ENCODE measurements around the gene ASCL2.

Gene ASCL2

GRCh38 chr11:2272228-2272945 is 2.0 kb upstream of the ASCL2 start:
- DNase-seq (ENCODE audit: low read depth in 2 of 2): no peak

- no peak for DNase-seq (ENCODE audit: low read depth in 2 of 2)
Measured at GRCh38 chr11:2271327-2272227, 1.2 kb upstream of the ASCL2 start.

- DNase-seq (ENCODE audit: low read depth in 2 of 2): no peak
Measured at GRCh38 chr11:2271077-2271326, 614 bp upstream of the ASCL2 start.

- DNase-seq (ENCODE audit: low read depth in 2 of 2): peak in 1 of 2 donors; percentile 23
Measured at GRCh38 chr11:2269601-2270321, 627 bp downstream of the ASCL2 start.

- DNase-seq (ENCODE audit: low read depth in 2 of 2): peak; percentile 74 to 79
Measured at GRCh38 chr11:2268729-2269600, 1.4 kb downstream of the ASCL2 start.

- no peak for DNase-seq (ENCODE audit: low read depth in 2 of 2)
Measured at GRCh38 chr11:2267851-2268728, 2.3 kb downstream of the ASCL2 start.

DNA sequence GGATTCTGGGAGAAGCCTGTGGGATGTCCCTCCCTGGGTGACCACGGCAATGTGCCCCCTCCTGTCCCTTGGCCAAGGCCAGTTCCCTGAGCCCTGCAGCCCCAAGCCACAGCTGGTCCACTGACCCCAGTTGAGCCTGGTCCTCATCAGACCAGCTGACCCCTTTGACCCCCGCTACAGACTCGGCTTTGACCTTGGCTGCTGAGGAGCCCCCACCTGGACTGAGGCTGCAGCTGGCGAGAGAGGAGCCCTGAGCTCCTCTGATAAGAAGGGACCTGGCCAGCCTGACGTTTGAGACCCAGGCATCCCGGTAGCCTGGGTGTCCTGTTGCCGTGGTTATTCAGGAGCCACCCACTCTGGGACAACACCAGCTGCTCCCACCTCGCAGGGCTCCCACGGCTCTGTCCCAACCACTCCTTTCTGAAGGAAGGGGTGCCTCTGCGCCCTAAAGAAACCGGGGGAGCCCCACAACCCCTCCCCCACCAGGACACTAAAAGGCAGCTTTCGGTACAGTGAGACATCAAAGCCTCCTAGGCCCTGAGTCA is 3.0 kb downstream of the ASCL2 start:
- no peak for DNase-seq (ENCODE audit: low read depth in 2 of 2)

DNA sequence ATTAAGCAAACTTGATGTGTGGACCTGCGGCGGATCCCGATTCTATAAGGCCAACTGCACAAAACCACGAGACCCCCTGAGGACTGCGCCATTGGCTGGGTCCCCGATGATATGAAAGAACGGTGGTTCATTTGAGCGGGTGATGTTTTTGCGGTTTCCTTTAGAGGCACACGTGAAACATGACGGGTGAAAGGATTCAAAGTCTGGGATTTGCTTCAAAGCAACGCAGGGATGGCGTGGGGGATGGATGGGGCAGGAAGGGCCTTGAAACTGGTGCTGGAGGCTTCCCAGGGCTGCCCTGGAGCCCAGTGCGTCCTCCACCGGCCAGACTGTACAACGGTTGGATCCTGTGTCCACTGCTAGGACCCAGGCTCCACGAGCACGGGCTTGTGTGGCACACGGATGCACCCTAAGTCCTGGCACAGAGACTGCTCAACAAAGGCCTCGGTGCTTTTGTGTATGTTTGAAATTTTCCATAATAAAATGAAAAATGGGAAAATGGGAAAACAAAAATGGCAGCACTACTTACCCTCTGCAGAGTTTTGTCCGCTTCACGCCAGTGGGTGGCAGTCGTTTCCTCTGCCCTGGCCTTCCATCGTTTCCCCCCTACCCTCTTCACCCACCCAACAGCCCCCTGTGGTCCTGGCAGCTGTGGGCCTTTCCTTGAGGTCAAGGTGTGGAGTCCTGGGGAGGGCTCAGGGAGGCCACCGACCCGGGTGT is 3.6 kb downstream of the ASCL2 start:
- no peak for DNase-seq (ENCODE audit: low read depth in 2 of 2)

DNA sequence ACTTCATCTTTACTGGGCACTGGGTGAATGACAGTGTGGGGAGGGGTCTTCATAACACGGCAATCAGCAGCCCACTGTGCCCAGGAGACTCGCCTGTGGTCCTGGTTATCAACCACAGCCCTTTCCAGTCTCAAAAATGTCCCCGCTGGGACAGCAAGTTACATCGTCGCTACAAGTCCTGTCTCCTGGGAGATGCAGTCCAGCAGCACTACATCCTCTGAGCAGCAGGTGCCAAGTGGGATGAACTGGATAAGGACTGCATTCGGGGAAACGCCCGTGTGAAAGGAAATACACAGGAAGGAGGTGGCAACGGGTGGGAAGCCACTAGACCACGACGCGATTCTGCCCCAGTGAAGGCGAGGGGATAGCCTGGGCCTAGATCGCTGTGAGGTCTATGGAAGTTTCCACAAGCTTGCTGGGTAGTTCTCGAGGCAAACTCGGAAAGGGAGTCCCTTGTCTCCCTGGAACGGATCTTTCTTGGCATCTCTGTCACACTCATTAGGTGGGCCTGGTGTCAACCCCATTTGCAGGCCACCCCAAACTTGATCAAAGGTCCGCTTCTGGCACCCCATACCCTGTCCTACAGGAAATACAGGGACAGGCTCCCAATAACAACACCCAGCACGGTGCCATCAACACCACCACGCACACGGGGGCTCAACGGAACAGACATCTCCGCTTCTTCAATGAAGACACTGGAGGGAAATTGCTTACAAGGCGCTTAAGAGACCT is 4.4 kb downstream of the ASCL2 start:
- DNase-seq (ENCODE audit: low read depth in 2 of 2): no peak

- DNase-seq (ENCODE audit: low read depth in 2 of 2): no peak
Measured at GRCh38 chr11:2265396-2265795, 5.0 kb downstream of the ASCL2 start.

- no peak for DNase-seq (ENCODE audit: low read depth in 2 of 2)
Measured at GRCh38 chr11:2264366-2265053, 5.9 kb downstream of the ASCL2 start.

- no peak for DNase-seq (ENCODE audit: low read depth in 2 of 2)
Measured at GRCh38 chr11:2263724-2264360, 6.5 kb downstream of the ASCL2 start.

DNA sequence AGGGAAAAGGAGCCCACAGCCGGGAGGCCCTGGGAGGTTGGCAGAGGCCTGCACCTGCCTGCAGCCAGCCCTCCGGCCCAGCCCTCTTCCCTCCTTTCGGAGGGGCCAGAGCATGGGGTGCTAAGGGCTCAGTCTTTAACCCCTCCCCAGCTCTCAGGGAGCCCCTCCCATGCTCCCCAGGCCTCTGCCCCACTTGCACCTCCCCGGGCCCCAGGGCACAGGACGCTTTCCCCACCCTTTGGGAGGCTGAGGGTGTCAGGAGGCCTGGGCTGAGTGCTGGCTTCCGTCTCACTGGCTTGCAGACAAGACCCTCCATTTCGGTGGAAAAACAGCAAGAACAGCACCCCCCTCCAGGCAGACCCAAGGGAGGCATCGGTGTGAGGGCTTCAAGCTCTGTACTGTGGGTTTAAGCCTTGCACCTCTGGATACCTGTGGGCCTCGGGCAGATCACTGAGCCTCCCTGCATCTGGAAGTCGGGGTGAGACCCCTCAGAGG is 7.3 kb downstream of the ASCL2 start:
- DNase-seq (ENCODE audit: low read depth in 2 of 2): no peak

GRCh38 chr11:2262301-2263070 is 7.9 kb downstream of the ASCL2 start:
- DNase-seq (ENCODE audit: low read depth in 2 of 2): no peak

DNA sequence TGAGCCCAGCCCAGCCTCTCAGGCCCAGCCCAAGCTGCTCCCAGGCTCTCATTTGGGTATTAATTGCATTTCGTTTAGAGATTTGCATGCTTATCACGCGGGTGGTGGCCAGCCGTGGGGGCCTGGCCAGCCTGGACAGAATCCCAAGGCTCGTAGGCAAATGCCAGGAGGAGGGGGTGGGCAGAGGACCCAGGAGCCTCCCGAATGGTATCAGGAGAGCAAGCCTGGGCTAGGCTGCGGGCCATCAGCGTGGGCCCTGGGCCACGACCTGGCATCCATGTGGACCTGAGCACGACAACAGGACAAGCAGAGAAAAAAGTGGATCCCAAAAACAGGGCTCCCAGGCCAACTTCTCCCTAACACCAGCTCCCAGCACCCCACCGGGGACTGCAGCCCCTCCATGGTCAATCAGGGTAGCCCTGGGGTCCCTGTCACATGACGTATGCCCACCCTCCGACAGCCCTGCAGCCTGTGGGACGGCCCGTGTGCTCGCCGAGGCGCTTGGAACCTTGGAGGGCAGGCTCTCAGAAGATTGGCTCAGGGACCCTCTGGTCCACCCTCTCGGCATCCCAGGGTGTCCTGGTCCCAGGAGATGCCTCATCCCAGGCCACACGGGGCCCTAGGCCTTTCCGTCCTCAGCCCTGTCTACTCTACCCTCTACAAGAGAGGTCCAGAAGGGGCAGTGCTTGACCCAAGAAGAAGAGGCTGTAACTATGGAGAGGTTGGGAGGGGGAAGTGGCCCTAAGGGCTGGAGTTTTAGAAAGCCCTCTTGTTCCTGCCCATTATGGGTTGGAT is 8.8 kb downstream of the ASCL2 start:
- DNase-seq (ENCODE audit: low read depth in 2 of 2): no peak

Measured in activated CD4-positive, alpha-beta T cell treated with anti-CD3 and anti-CD28 coated beads for 24 hours (primary cell).